HCT116 (cell line): Measurements from ENCODE around the gene CPN2. TPM values are rescaled to one million over a fixed set of nuclear protein-coding genes. Genes with fewer than 3 reads are reported as not detected.

Experiments
- ATAC-seq: fragments of 200-7000 bp; cut with Tn5 transposase; 2 replicates; pipeline ENCODE4 v1.9.1; 2020; ENCODE audit warnings: mild to moderate bottlenecking, moderate library complexity
- BruUV-seq: library from RNA; stranded (reverse); fragments of 400-500 nt; replicated peaks from 2 replicates; lab custom pipeline; 2021; lab: Mats Ljungman, UMichigan
- CTCF ChIA-PET: fragments of 300-600 bp; sonication (Branson Sonifier 250); formaldehyde crosslinking; loops from one replicate; lab custom pipeline; 2021; ENCODE audit warnings: antibody characterized with exemption; lab: Charles Lee
- POLR2A ChIA-PET: fragments of 300-600, 350-600 bp; sonication (Branson Sonifier 250); formaldehyde crosslinking; loops from one replicate; lab custom pipeline; 2021; ENCODE audit warnings: antibody characterized with exemption; lab: Charles Lee
- RAD21 ChIA-PET, 2 experiments: fragments of 300-600 bp; sonication (Branson Sonifier 250); formaldehyde crosslinking; loops; one replicate each; lab custom pipeline; 2023; ENCODE audit warnings: low total read pairs in 2 of 2; ENCODE audit not compliant: uncharacterized antibody in 2 of 2, unreplicated experiment in 2 of 2, low non-redundant PET in 1 of 2; lab: Charles Lee
- DNase-seq: peaks from one replicate; pipeline ENCODE4 v3.0.0-alpha.2; 2010; ENCODE audit warnings: low read depth, low spot score
- H2AFZ ChIP-seq: fragments of 200-600 bp; shearing (Covaris generic), sonication (generic); 2 replicates; pipeline ENCODE4 v1.6.1; 2017; ENCODE audit warnings: low read depth, mixed run types, mixed read lengths, antibody characterized with exemption, low read length; ENCODE audit not compliant: poor library complexity, severe bottlenecking
- H3K27ac ChIP-seq: 2 replicates; pipeline ENCODE4 v1.5.1; 2012; ENCODE audit warnings: low read depth, low read length
- H3K27me3 ChIP-seq: fragments of 200-600 bp; sonication (generic); 2 replicates; pipeline ENCODE4 v1.6.1; 2016; ENCODE audit warnings: mixed run types, low read length, mixed read lengths; ENCODE audit not compliant: insufficient read depth
- H3K36me3 ChIP-seq, 2 experiments: fragments of 200-500 bp in 1 of 2; fragments of 200-600 bp in 1 of 2; sonication (Bioruptor generic) in 1 of 2; sonication (generic) in 1 of 2; 2 replicates each; pipeline versions ENCODE4 v1.5.1 to v1.6.1; 2014 to 2016; ENCODE audit warnings: low read length in 2 of 2, inconsistent platforms in 1 of 2, mixed read lengths in 1 of 2, mixed run types in 1 of 2; ENCODE audit not compliant: insufficient read depth in 2 of 2, control insufficient read depth in 1 of 2
- H3K4me1 ChIP-seq, 2 experiments: fragments of 200-600 bp in 1 of 2; sonication (generic) in 1 of 2; 2 replicates each; pipeline versions ENCODE4 v1.5.1 to v1.6.1; 2012 to 2017; ENCODE audit warnings: low read length in 2 of 2, inconsistent platforms in 1 of 2, mild to moderate bottlenecking in 1 of 2, mixed read lengths in 1 of 2, mixed run types in 1 of 2, moderate library complexity in 1 of 2; ENCODE audit not compliant: insufficient read depth in 2 of 2, control insufficient read depth in 1 of 2
- H3K4me2 ChIP-seq: fragments of 200-600 bp; sonication (generic); 2 replicates; pipeline ENCODE4 v1.6.1; 2017; ENCODE audit warnings: mixed run types, low read length, mixed read lengths
- H3K4me3 ChIP-seq, 2 experiments: fragments of 200-600 bp in 1 of 2; sonication (generic) in 1 of 2; replicated peaks in 1 of 2; 2 replicates each; pipeline ENCODE4 v1.5.1; 2011 to 2016; ENCODE audit warnings: low read length in 2 of 2, control low read depth in 1 of 2, low read depth in 1 of 2, mild to moderate bottlenecking in 1 of 2, mixed read lengths in 1 of 2, mixed run types in 1 of 2
- H3K79me2 ChIP-seq: fragments of 200-600 bp; sonication (generic); 2 replicates; pipeline ENCODE4 v1.6.1; 2017; ENCODE audit warnings: mild to moderate bottlenecking, mixed run types, low read length, moderate library complexity, mixed read lengths; ENCODE audit not compliant: insufficient read depth
- H3K9ac ChIP-seq: fragments of 200-600 bp; sonication (generic); 2 replicates; pipeline ENCODE4 v1.6.1; 2016; ENCODE audit warnings: low read length, mixed read lengths
- H3K9me2 ChIP-seq: fragments of 200-600 bp; sonication (generic), shearing (Covaris generic); 2 replicates; pipeline ENCODE4 v1.6.1; 2017; ENCODE audit warnings: mixed run types, mild to moderate bottlenecking, moderate library complexity; ENCODE audit not compliant: insufficient read depth
- H3K9me3 ChIP-seq, 2 experiments: fragments of 200-500 bp in 1 of 2; fragments of 200-600 bp in 1 of 2; sonication (Bioruptor generic) in 1 of 2; sonication (generic) in 1 of 2; 2 replicates each; pipeline ENCODE4 v1.6.1; 2014 to 2017; ENCODE audit warnings: low read length in 2 of 2, mixed read lengths in 2 of 2, inconsistent platforms in 1 of 2, low read depth in 1 of 2, mild to moderate bottlenecking in 1 of 2, mixed run types in 1 of 2, moderate library complexity in 1 of 2; ENCODE audit not compliant: control insufficient read depth in 1 of 2, insufficient read depth in 1 of 2
- H4K20me1 ChIP-seq: fragments of 200-600 bp; sonication (generic), shearing (Covaris generic); 2 replicates; pipeline ENCODE4 v1.6.1; 2017; ENCODE audit warnings: mixed run types, mild to moderate bottlenecking, moderate library complexity; ENCODE audit not compliant: insufficient read depth
- CBX3 ChIP-seq: IDR thresholded peaks from 2 replicates; pipeline ENCODE4 v1.6.1; 2012; ENCODE audit warnings: low read depth
- EGR1 ChIP-seq: IDR thresholded peaks from 2 replicates; pipeline ENCODE4 v1.6.1; 2012; ENCODE audit warnings: low read depth
- FOSL1 ChIP-seq: IDR thresholded peaks from 2 replicates; pipeline ENCODE4 v1.6.1; 2012; ENCODE audit warnings: low read depth
- JUND ChIP-seq: IDR thresholded peaks from 2 replicates; pipeline ENCODE4 v1.6.1; 2012
- POLR2AphosphoS5 ChIP-seq: IDR thresholded peaks from 2 replicates; pipeline ENCODE4 v1.6.1; 2011; ENCODE audit warnings: mild to moderate bottlenecking, low read depth, low read length, moderate library complexity
- RAD21 ChIP-seq: IDR thresholded peaks from 2 replicates; pipeline ENCODE4 v1.6.1; 2012; ENCODE audit warnings: low read depth, mild to moderate bottlenecking
- SRF ChIP-seq: IDR thresholded peaks from 2 replicates; pipeline ENCODE4 v1.6.1; 2012; ENCODE audit warnings: low read depth
- ZFX ChIP-seq: fragments of 450-650 bp; IDR thresholded peaks from 2 replicates; pipeline ENCODE4 v1.6.1; 2017
- ZNF274 ChIP-seq: fragments of 200-500 bp; sonication (Bioruptor generic); IDR thresholded peaks from 2 replicates; pipeline ENCODE4 v1.6.1; 2014; ENCODE audit warnings: mild to moderate bottlenecking, low read depth, low read length, inconsistent platforms
- intact Hi-C: fragments of 100-400 bp; cut with micrococcal nuclease; formaldehyde crosslinking; loops from 2 replicates; pipeline ENCODE4 v1.10.0; 2022
- total RNA-seq: library from RNA; stranded (reverse); gene quantifications from one replicate; pipeline ENCODE4 v1.2.1, GENCODE V29; 2021; ENCODE audit not compliant: unreplicated experiment
- TF ChIP-seq, protein P1 (sequence below): IDR thresholded peaks from 2 replicates; pipeline ENCODE4 v1.6.1; 2012; ENCODE audit warnings: low read depth
- TF ChIP-seq, protein P2 (sequence below): IDR thresholded peaks from 2 replicates; pipeline ENCODE4 v1.6.1; 2012

Gene CPN2
- total RNA-seq, 1 experiment from 2014 or later, result not detected

DNA sequence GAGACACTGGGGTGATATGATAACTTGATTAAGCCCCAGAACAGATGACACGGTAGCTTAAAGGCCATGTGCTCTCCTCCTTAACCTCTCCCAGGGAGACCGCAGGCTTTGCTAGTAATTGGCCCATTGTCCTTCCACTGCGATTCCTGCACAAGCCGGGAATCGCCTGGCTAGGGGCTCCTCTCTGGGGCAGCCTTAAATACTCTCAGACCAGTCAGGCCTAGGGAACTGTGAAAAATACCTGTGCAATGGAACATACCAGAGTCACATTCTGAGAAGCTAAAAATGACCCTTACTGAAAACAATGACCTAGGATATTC is 56.3 kb downstream of the CPN2 start (continued):
- TF ChIP-seq, protein P1, sequence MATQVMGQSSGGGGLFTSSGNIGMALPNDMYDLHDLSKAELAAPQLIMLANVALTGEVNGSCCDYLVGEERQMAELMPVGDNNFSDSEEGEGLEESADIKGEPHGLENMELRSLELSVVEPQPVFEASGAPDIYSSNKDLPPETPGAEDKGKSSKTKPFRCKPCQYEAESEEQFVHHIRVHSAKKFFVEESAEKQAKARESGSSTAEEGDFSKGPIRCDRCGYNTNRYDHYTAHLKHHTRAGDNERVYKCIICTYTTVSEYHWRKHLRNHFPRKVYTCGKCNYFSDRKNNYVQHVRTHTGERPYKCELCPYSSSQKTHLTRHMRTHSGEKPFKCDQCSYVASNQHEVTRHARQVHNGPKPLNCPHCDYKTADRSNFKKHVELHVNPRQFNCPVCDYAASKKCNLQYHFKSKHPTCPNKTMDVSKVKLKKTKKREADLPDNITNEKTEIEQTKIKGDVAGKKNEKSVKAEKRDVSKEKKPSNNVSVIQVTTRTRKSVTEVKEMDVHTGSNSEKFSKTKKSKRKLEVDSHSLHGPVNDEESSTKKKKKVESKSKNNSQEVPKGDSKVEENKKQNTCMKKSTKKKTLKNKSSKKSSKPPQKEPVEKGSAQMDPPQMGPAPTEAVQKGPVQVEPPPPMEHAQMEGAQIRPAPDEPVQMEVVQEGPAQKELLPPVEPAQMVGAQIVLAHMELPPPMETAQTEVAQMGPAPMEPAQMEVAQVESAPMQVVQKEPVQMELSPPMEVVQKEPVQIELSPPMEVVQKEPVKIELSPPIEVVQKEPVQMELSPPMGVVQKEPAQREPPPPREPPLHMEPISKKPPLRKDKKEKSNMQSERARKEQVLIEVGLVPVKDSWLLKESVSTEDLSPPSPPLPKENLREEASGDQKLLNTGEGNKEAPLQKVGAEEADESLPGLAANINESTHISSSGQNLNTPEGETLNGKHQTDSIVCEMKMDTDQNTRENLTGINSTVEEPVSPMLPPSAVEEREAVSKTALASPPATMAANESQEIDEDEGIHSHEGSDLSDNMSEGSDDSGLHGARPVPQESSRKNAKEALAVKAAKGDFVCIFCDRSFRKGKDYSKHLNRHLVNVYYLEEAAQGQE, result no peak
- TF ChIP-seq, protein P2, sequence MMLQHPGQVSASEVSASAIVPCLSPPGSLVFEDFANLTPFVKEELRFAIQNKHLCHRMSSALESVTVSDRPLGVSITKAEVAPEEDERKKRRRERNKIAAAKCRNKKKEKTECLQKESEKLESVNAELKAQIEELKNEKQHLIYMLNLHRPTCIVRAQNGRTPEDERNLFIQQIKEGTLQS, result no peak
- TF ChIP-seq CBX3, result no peak
- no peak for TF ChIP-seq ZFX
- TF ChIP-seq RAD21, result no peak
- no peak for TF ChIP-seq FOSL1
- TF ChIP-seq ZNF274, result no peak
- no peak for TF ChIP-seq POLR2AphosphoS5
- TF ChIP-seq, all 23 proteins: peak for 0

DNA sequence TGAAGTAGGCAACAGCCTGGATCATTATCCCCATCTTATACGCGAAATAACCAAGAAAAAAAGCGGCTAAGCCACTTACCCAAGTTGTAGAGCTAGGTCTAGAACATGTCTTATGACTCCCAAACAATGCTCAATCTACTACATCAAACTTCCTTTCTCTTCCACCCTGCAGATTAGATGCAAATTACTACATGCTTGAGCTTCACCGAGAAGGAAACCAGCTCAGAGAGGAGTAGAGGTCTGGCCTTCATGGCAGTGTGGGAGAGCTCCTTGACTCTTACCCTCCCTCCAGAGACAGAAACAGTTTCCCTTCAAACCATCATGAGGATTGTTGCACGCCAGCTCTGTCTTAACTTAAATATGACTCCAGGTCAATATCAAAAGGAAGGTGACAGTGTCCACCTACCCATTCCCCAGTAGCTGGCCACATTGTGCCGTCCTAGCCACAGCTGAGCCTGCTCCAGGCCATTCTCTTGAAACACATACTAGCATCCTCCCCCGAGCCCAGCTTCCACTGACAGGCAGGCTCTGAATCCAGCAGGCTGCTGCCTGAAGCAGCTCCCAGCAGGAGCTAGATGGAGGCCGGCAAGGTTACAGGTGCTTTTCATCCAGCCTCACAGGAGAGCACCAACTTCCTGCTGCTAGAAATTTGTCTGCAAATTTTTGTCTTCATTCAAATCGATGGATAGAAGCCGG is 56.8 kb downstream of the CPN2 start:
- TF ChIP-seq SRF, result no peak
- no peak for TF ChIP-seq EGR1
- TF ChIP-seq, protein P1, result no peak
- no peak; the same call in 1 of the 2 replicates for TF ChIP-seq JUND
- CTCF ChIA-PET, result interaction anchor here (1.1 kb wide), 1 partner anchor 21 kb away, joined by 5 read pairs; no protein-coding TSS in a partner anchor
- Histone ChIP-seq H3K9me2 (no peaks in the 10 kb centered on the region), H3K36me3 (no peaks in the 10 kb centered on the region), H3K27ac (peak overlapping the region; percentile 18), H3K9me3 (peaks cover 0 to 5% of the 10 kb centered on the region in 2 experiments; a peak in 1 of 4 replicates), H3K4me1 (peaks cover 62 to 71% of the 10 kb centered on the region in 2 experiments), H2AFZ (no peak overlapping the region), H3K4me3 (no peak overlapping the region), H3K27me3 (no peaks in the 10 kb centered on the region), H3K9ac (0 out of 2 replicates have a peak overlapping the region, but pooled peaks have one; percentile 7), H3K79me2 (no peaks in the 10 kb centered on the region), H4K20me1 (no peaks in the 10 kb centered on the region), H3K4me2 (peak overlapping the region; percentile 20)
- intact Hi-C loops, result no loop called here
- BruUV-seq, result no TSS peak
- ATAC-seq, result no peak
- POLR2A ChIA-PET, result interaction anchor here (0.6 to 1.5 kb wide), 3 partner anchors 19 to 158 kb away, joined by 3 to 4 read pairs (median 3); partner anchors contain the start of gene HES1
- DNase-seq, result no peak
- RAD21 ChIA-PET, result no interaction called here
